RWPE1 (cell line): ENCODE data around the gene ICA1.

Experiments
- CTCF ChIA-PET: fragments of 350-600 bp; sonication (Branson Sonifier 250); formaldehyde crosslinking; extraction: SDS; loops from one replicate; lab custom pipeline; 2021; lab: Yijun Ruan, JAX
- POLR2A ChIA-PET: fragments of 400-600 bp; formaldehyde crosslinking; extraction: SDS; loops from one replicate; lab custom pipeline; 2020; ENCODE audit warnings: antibody characterized with exemption; ENCODE audit not compliant: low non-redundant PET; lab: Yijun Ruan, JAX
- DNase-seq: peaks from one replicate; pipeline ENCODE4 v3.0.0; 2012; ENCODE audit warnings: low spot score
- H3K27ac ChIP-seq: fragments of 450-650 bp; 2 replicates; pipeline ENCODE4 v1.5.1; 2017
- TF ChIP-seq, protein P1 (sequence below): fragments of 450-650 bp; conservative IDR thresholded peaks from 2 replicates; pipeline ENCODE4 v1.5.1; 2017; ENCODE audit warnings: low read depth, mild to moderate bottlenecking

Gene ICA1

DNA sequence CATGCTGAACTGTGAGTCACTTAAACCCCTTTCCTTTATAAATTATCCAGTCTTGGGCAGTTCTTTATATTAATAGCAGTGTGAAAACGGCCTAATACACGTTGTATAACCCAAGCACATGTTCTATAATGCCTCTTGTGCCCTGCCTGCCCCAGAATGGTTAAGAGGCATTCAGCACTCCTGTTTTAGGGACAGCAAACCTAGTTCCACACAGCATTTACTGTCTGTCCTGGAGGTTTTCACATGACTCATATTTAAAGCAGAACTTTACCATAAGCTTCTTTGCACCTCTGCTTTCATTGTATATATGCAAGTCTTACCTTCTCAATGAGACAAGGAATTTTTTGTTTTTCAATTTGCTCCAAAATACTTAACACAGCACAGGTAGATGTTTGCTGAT lies 144.8 kb downstream of the ICA1 start:
- ChIA-PET POLR2A (no interaction called here), CTCF (no interaction called here)
- DNase-seq: no peak
- no peak overlapping the region for H3K27ac ChIP-seq
- TF ChIP-seq, protein P1, sequence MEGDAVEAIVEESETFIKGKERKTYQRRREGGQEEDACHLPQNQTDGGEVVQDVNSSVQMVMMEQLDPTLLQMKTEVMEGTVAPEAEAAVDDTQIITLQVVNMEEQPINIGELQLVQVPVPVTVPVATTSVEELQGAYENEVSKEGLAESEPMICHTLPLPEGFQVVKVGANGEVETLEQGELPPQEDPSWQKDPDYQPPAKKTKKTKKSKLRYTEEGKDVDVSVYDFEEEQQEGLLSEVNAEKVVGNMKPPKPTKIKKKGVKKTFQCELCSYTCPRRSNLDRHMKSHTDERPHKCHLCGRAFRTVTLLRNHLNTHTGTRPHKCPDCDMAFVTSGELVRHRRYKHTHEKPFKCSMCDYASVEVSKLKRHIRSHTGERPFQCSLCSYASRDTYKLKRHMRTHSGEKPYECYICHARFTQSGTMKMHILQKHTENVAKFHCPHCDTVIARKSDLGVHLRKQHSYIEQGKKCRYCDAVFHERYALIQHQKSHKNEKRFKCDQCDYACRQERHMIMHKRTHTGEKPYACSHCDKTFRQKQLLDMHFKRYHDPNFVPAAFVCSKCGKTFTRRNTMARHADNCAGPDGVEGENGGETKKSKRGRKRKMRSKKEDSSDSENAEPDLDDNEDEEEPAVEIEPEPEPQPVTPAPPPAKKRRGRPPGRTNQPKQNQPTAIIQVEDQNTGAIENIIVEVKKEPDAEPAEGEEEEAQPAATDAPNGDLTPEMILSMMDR: no peak

DNA sequence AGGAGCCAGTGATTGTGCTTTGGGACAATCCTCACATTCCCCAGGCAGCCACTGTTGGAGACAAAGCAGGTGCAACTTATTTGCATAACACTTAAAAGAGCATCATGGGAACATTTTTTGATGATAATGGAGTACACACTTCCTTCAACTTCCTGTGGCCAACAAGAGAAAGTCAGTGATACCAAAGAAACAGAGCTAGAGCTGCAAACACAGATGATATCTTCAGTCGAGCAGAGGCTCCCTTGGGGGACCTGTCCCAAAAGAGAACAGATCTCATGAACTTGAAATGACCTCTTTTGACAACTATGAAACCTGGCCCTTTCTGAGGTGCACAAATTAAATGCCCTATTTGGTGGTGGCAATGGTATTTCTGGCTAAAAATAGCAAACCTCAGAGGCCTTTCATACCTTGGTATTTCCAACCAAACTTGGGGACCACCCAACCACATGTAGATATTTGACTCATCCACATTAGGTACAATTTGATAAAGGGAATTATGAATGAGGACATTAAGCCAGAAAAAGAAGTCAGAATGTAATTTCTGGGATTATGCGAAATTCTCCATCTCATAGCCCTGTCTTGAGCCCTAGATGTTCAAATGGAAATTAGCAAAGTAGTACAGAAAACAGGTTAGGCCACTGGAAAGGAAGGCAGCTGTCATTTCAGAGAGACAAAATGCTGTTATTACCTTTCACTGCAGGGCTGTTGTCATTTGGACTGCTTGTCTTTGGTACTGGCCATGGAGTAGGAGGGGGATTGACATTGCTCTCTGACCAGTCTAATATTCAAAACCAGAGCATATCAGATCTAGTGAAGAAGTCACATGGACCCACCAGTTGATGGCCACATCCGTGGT lies 146.2 kb downstream of the ICA1 start:
- DNase-seq: no peak
- ChIA-PET CTCF (no interaction called here), POLR2A (no interaction called here)
- TF ChIP-seq, protein P1: no peak
- no peak overlapping the region for H3K27ac ChIP-seq

DNA sequence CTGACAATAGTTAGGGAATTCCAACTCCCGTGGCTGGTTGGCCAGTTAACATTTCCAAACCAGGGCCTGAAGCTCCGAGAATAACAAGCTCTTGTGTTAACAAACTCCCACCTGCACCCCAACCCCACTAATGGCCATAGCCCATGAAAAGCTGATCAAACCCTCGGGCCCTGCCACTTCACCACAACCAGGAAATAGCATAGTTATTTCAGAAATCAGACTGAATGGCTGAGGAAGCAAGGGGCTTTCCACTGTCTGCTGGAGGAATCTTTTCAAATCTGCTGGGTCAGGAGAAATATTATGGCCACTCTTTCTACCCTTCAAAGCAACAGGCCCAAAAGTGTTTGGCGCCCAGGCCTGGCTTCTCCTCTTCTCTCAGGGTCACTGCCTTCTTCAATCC lies 147.8 kb downstream of the ICA1 start:
- no peak for DNase-seq
- H3K27ac ChIP-seq: no peak overlapping the region
- CTCF ChIA-PET: no interaction called here
- POLR2A ChIA-PET: no interaction called here
- TF ChIP-seq, protein P1: no peak

DNA sequence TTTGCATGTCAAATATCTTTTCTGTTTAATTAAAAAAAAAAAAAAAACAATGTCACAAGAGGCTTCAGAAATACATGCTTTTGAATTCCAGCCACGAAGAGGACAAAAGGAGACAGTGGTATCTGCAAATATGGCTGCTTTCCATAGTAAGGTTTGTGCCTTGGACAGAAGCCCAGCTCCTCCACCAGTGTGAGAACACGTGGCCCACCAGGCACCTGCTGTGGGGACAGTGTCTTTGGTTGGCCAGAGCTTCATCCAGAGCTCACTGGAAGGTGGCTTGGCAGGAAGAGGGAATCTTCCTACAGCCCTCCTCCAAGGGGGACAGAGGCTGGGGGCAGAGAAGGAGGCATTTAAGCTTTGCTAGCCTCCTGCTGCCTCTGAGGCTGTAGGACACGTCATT lies 148.8 kb downstream of the ICA1 start:
- POLR2A ChIA-PET: no interaction called here
- CTCF ChIA-PET: interaction anchor here (0.5 kb wide), 1 partner anchor 11 kb away, joined by 3 read pairs; no protein-coding TSS in a partner anchor

DNA sequence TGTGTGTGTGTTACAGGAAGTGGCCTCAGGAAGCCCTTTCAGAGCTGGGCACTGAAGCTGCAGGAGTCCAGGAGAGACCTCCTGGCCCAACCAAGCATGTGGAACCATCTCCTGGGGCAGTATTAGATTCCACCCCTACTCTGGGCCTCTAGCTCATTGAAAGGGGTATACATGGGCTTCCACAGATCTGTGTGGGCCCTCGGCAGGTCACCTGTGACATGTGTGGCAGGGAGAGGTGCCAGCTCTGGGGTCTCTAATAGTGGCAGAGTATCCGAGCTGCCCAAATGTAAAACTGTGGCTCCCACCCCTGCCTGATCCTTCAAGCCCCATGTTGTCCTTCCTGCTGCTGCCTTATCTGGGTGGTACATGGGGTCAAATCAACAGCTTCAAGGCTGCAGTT lies 149.3 kb downstream of the ICA1 start:
- no peak for DNase-seq
- no peak overlapping the region for H3K27ac ChIP-seq
- CTCF ChIA-PET: interaction anchor here (0.5 kb wide), 1 partner anchor 11 kb away, joined by 3 read pairs; no protein-coding TSS in a partner anchor
- POLR2A ChIA-PET: no interaction called here
- TF ChIP-seq, protein P1: no peak

More for the DNA sequence above, 148.8 kb downstream of the ICA1 start:
- no peak for DNase-seq
- H3K27ac ChIP-seq: no peak overlapping the region
- TF ChIP-seq, protein P1: no peak

GRCh38 chr7:8111282-8111960 lies 150.5 kb downstream of the ICA1 start:
- H3K27ac ChIP-seq: no peak overlapping the region
- TF ChIP-seq, protein P1: no peak
- DNase-seq: no peak
- POLR2A ChIA-PET: no interaction called here
- CTCF ChIA-PET: no interaction called here
